ENCODE results near the gene MSTN.
"Not testable (repeated sequence)": the region's sequence is repeated elsewhere in the genome, so short reads cannot be mapped to it uniquely, and the experiment has no call there.

MSTN gene

GRCh38 chr2:190062053-190062452 lies 476 bp downstream of the MSTN start:
- no peak for DNase-seq

GRCh38 chr2:190060626-190061025 lies 1.9 kb downstream of the MSTN start:
- no peak for DNase-seq

- no peak for DNase-seq
Measured at GRCh38 chr2:190060019-190060418, 2.5 kb downstream of the MSTN start.

DNA sequence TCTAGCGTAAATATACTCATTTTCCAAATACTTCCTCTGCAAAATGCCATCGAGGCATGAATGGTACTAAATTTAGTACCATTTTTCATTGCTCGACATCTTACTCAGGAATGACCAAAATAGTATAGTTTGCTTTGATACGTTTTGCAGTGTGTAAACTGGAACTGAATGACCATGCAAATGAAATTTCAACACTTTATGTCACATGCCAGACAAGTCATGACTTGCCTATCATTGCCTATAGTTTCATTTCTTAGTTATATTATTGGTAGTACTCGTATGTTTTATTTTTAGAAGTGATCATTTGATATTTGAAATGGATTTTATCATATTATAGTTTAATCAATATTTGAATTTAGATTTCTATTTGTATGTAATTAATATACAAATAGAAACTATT lies 9.1 kb downstream of the MSTN start:
- DNase-seq: no peak

GRCh38 chr2:190052307-190052706 lies 10.2 kb downstream of the MSTN start:
- DNase-seq: no peak

DNA sequence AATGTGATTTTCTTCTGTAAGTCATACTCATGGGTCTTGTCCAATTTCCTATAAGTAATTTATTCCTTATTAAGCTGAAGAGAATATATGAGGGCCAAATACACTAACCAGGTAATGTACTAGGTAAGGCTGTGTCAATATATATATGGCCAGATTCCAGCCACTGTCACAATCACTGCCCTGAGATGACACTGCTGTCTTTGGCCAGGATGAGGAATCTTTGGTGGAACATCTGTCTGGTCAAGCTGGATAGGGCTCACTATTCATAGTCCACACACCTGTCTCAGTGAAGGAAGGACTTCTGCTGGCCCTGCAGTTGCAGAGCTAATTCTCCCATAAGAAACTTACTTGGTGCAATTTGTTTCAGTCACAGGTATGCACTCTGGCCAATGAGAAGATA lies 11.3 kb downstream of the MSTN start:
- no peak for DNase-seq

DNA sequence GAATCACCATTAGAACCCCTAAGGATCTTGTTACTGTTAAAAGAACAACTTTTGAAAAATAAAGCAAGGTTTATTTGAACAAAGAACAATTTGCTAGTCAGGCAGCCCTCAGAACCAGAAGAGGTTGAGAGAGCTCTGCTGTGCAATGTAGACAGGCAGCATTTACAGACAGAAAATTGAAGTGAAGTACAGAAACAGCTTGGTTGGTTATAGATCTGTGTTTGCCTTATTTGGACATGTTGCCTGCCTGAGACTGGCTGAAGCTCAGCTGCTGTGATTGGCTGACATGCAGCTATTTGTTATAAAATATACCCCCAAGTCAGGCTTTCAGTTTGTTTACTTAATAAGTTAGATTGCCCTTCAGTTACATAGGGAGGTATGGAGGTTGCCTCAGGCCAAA lies 12.5 kb downstream of the MSTN start:
- no peak for DNase-seq

GRCh38 chr2:190044866-190045265 lies 17.7 kb downstream of the MSTN start:
- DNase-seq: no peak

GRCh38 chr2:190043441-190043840 lies 19.1 kb downstream of the MSTN start:
- no peak for DNase-seq

DNA sequence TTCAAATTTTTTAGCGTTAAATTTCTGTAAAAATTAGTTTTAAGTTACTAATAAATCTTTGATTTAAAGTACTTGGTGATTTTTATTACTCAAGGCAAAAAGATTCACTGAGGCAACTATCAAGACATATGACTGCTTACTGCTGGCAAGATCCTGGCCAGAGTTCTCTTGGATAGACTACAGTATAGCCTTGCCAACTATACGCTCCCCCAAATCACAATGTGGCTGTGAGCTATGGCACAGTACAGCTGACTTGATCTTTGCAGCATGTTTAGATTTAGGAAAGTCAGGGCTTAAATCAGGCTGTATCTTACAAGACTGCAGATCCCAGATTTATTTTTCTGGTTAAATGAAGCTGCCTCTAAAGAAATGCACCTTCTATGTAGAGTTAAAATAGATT lies 26.5 kb downstream of the MSTN start:
- DNase-seq: no peak

DNA sequence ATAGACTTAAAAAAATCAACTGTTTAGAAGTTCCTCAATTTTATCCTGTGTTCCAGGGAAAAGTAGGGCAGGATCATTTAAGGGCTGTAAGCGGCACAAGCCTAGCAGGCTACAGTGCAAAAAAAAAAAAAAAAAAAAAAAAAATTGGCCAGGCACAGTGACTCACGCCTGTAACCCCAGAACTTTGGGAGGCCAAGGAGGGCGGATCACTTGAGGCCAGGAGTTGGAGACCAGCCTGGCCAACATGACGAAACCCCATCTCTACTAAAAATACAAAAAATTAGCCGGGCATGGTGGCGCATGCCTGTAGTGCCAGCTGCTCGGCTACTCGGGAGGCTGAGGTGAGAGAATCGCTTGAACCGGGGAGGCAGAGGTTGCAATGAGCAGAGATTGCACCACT lies 28.1 kb downstream of the MSTN start:
- DNase-seq: not testable (repeated sequence)

DNA sequence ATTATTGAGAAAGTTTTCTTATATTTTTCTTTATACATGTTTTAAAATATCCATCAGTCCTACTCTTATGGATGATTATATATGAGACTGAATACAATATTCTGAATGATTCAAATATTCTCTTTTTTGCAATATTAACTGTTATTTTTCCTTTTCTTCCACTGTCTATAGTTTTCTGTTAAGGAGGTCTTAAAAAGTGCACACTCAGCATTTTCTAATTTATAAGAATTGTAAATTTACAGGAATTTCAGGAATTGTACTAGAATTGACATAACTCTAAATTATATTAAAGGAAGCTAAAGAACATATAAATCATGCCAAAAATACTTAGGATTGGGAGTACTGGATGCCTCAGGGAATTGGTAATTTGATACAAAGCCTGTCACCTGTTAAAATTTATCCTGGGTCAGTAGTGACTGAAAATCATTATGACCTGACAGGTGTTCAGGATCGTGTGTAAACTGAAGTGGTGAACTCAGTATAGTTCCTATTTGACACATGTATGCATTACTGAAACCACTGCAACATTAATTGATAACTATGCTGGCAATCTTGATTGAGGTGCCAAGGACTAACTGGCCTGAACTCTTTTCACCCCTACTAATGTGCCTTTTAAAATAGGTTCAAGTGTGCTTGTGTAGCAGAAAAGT lies 30.4 kb downstream of the MSTN start:
- DNase-seq: peak; percentile 21 to 43

DNA sequence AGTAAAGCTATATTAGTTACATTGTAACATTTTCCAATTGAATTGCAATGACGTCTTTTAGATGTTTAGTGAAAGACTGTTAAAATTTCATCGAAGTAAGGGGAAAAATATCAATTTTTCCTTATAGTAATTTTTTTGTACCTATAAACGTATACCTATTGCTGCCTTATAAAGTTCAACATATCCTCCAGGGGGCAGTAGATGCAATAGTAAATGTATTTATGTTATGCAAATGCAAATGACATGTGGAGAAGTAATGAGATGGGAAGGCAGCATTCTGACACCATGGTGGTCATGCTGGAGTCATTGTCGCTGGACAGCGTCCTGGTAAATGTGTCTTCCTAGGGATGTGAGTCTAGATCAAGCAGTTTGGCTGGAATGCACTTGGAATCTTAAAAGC lies 38.7 kb downstream of the MSTN start:
- peak in 1 of 2 experiments; percentile 76 for DNase-seq

DNA sequence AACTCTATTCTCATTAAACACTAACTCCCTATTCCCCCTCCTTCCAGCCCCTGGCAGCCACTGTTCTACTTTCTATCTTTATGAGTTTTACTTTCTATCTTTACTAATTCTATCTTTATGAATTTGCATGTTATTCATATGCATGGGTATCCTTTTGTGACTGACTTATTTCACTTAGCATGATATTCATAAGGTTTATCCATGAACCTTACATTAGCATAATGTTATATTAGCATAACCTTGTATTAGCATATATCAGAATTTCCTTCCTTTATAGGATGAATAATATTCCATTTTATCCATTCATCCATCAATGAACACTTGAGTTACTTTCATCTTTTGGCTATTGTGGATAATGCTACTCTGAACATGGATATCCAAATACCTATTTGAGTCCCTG lies 41.8 kb downstream of the MSTN start:
- DNase-seq: peak in 1 of 2 experiments; percentile 10

DNA sequence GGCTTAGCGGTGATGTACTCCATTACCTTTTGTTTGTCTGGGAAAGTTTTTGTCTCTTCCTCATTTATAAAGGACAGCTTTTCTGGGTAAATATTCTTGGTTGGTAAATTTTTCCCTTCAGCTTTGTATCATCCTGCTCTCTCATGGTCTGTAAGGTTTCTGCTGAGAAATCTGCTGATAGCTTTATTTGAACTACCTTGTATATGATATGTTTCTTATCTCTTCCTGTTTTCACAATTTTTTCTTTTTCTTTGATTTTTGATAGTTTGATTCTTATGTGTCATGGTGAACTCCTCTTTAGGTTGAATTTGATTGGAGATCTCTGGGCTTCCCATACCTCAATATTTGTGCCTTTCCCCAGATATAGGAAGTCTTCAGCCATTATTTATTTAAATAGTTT lies 44.7 kb downstream of the MSTN start:
- no peak for DNase-seq

DNA sequence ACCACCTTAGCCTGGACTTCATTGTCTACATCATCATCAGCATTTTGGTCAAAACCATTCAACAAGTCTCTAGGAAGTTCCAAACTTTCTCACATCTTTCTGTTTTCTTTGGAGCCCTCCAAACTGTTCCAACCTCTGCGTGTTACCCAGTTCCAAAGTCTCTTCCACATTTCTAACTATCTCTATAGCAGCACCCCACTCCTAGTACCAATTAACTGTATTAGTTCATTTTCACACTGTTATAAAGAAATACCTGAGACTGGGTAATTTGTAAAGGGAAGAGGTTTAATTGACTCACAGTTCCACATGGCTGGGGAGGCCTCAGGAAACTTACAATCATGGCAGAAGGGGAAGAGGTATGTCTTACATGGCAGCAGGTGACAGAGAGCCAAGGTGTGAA lies 46.6 kb downstream of the MSTN start:
- not testable (repeated sequence) for DNase-seq

All from NCI-H526 (cell line).